Neural cell (in vitro differentiated cells): ENCODE results near the gene CD70.

ENCODE experiments used
- CTCF ChIP-seq: fragments of 450-650 bp; IDR thresholded peaks from 2 replicates; pipeline ENCODE4 v1.5.1; 2014; ENCODE audit warnings: antibody characterized with exemption, mild to moderate bottlenecking, moderate library complexity; ENCODE audit not compliant: poor library complexity, severe bottlenecking
- EP300 ChIP-seq: fragments of 450-650 bp; conservative IDR thresholded peaks from 2 replicates; pipeline ENCODE4 v1.6.1; 2014; ENCODE audit warnings: antibody characterized with exemption, mild to moderate bottlenecking, moderate library complexity; ENCODE audit not compliant: poor library complexity, severe bottlenecking
- EZH2 ChIP-seq: fragments of 200-600, 300-800 bp; shearing (Covaris generic), sonication (generic); IDR thresholded peaks from 2 replicates; pipeline ENCODE4 v1.6.1; 2014; ENCODE audit warnings: antibody characterized with exemption, low read length, borderline replicate concordance, mild to moderate bottlenecking; ENCODE audit not compliant: insufficient read depth, poor library complexity, severe bottlenecking
- MXI1 ChIP-seq: fragments of 450-650 bp; conservative IDR thresholded peaks from 2 replicates; pipeline ENCODE4 v1.6.1; 2014; ENCODE audit warnings: antibody characterized with exemption, mild to moderate bottlenecking; ENCODE audit not compliant: poor library complexity, severe bottlenecking

DNA sequence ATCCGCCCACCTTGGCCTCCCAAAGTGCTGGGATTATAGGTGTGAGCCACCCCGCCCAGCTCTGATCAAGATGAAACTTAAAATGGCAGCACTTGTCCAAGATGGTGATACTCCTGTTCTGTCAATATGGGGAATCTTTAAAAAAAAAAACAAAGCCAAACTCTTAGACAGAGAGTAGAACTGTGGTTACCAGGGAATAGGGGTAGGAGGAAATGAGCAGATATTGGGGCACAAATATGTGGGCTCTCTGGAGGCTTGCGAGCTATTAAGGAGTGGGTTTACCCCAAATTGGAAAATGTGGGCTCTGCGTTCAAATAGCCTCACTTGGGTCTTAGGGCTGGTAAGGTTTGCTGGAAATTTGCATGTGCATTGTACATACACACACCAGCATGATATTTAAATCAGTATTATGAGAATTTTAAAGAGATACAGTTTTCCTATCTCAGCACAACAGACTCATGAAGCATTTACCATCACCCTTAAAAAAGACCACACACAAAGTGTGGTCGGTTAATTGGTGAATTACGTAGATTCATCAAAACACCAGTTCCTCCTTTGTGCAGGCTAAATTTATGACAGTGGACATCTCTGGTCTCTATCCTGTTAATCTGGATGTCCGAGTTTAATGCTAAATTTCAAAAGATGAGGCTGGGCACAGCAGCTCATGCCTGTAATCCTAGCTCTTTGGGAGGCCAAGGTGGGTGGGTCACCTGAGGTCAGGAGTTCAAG, 11.3 kb downstream of the CD70 start:
- no peak for TF ChIP-seq EP300
- no peak for TF ChIP-seq CTCF
- no peak for TF ChIP-seq EZH2
- no peak for TF ChIP-seq MXI1
